ENCODE data around the gene BCAS3. TPM values are rescaled to one million over a fixed set of nuclear protein-coding genes. Genes with fewer than 3 reads are reported as not detected.

BCAS3 gene
- 3.8 and 16.7 TPM in 2 replicates for total RNA-seq

GRCh38 chr17:60677308-60678117, at the start of gene BCAS3:
Gene BCAS3, plus strand, starts transcription at chr17:60677851.

GRCh38 chr17:61399131-61400065, 721.7 kb downstream of the BCAS3 start, which contains the start of gene TBX2:
Gene TBX2, plus strand, starts transcription at chr17:61399843. Its CDS starts 334 bp downstream, at chr17:61400177.

Other genes with a start within 250 kb of the BCAS3 start
- gene APPBP2, start 151.6 kb upstream of the BCAS3 start, total RNA-seq, result 9.2 and 14.3 TPM in 2 replicates
- gene PPM1D, start 77.7 kb upstream of the BCAS3 start, total RNA-seq, result 2.4 and 4.6 TPM in 2 replicates

Measured in hair follicular keratinocyte (primary cell).